HCEC 1CT (cell line): ENCODE data around the gene SCUBE1.

Experiments used
- DNase-seq: peaks from one replicate; pipeline ENCODE4 v3.0.0-alpha.2; 2017

Gene SCUBE1

GRCh38 chr22:43275545-43276317 lies 67.4 kb downstream of the SCUBE1 start:
- peak; percentile 89 for DNase-seq

GRCh38 chr22:43274595-43275240 lies 68.5 kb downstream of the SCUBE1 start:
- DNase-seq: no peak

GRCh38 chr22:43273902-43274484 lies 69.2 kb downstream of the SCUBE1 start:
- DNase-seq: peak; percentile 50

- no peak for DNase-seq
These were observed 70.3 kb downstream of the SCUBE1 start for GRCh38 chr22:43272869-43273318.

GRCh38 chr22:43272301-43272700 lies 70.9 kb downstream of the SCUBE1 start:
- peak; percentile 20 for DNase-seq

GRCh38 chr22:43270949-43271348 lies 72.2 kb downstream of the SCUBE1 start:
- DNase-seq: no peak

- DNase-seq: no peak
These were observed 72.8 kb downstream of the SCUBE1 start for GRCh38 chr22:43270314-43270908.

- DNase-seq: no peak
These were observed 73.5 kb downstream of the SCUBE1 start for GRCh38 chr22:43269646-43270045.

GRCh38 chr22:43269246-43269645 lies 73.9 kb downstream of the SCUBE1 start:
- DNase-seq: no peak

- no peak for DNase-seq
These were observed 75.1 kb downstream of the SCUBE1 start for GRCh38 chr22:43267981-43268660.

- no peak for DNase-seq
These were observed 75.7 kb downstream of the SCUBE1 start for GRCh38 chr22:43267332-43267980.

GRCh38 chr22:43266076-43266475 lies 77.1 kb downstream of the SCUBE1 start:
- DNase-seq: no peak

GRCh38 chr22:43263645-43264514 lies 79.3 kb downstream of the SCUBE1 start:
- no peak for DNase-seq

- DNase-seq: no peak
These were observed 80.1 kb downstream of the SCUBE1 start for GRCh38 chr22:43262990-43263644.

- DNase-seq: no peak
These were observed 82.6 kb downstream of the SCUBE1 start for GRCh38 chr22:43260331-43261231.

- DNase-seq: no peak
These were observed 85.2 kb downstream of the SCUBE1 start for GRCh38 chr22:43257961-43258360.

GRCh38 chr22:43257549-43257948 lies 85.6 kb downstream of the SCUBE1 start:
- no peak for DNase-seq

GRCh38 chr22:43256976-43257545 lies 86.1 kb downstream of the SCUBE1 start:
- DNase-seq: no peak

- DNase-seq: no peak
These were observed 86.6 kb downstream of the SCUBE1 start for GRCh38 chr22:43256569-43256968.
